SK-N-DZ (cell line): Measurements from ENCODE around the gene MPO.

Source experiments
- DNase-seq: peaks from one replicate; pipeline ENCODE4 v3.0.0-alpha.2; 2015; ENCODE audit warnings: low spot score

The MPO gene

GRCh38 chr17:58319173-58320162 is 38.7 kb upstream of the MPO start:
- DNase-seq: no peak

GRCh38 chr17:58318627-58319172 is 38.0 kb upstream of the MPO start:
- no peak for DNase-seq

DNA sequence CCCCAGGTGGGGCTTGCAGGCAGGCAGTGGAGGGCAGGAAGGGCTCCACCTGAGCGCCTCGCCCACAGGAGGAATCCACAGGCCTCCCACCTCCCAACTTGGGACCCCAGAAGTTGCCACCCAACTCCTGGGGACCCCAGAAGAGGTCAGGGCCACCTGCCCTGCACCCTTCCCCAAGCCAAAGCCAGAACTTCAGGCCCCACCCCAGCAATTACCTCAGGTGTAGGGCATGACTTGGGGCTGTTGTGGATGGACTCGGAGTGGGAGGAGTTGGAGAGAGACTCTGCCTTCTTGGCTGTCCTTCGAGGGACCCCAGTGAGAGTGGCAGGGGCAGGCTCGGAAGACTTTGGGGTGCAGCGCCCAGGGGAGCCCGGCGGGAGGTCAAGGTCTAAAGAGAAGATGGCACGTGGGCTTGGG is 37.3 kb upstream of the MPO start:
- no peak for DNase-seq

DNA sequence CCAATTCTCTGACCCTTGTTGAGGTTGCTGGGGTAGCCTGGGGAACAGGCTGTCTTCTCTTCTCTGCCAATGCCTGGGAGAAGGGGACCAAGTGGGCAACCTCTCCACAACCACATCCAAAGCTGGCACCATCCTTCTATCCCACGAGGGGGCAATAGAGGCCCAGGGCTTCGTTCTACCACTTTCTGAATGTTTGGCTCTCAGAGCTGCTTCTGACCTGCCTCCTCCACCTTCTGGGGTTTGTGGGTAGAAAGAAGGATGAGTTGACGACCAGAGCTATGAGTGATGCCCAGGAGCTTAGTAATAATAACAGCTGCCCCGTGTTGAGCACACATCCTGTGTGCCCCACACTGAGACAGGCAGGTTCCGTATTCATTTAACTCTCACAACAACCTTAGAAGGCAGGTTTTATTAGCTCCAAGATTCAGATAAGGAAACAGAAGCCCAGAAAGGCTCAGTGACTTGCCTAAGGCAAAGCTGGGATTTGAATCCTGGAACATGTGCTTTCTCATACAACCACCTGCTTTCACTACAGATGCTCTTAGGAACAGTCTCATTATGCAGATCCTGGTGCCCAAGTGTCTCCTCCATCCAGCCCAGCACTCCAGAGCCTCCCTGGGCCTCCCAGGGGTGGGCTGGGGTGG is 36.8 kb upstream of the MPO start:
- DNase-seq: peak; percentile 66

DNA sequence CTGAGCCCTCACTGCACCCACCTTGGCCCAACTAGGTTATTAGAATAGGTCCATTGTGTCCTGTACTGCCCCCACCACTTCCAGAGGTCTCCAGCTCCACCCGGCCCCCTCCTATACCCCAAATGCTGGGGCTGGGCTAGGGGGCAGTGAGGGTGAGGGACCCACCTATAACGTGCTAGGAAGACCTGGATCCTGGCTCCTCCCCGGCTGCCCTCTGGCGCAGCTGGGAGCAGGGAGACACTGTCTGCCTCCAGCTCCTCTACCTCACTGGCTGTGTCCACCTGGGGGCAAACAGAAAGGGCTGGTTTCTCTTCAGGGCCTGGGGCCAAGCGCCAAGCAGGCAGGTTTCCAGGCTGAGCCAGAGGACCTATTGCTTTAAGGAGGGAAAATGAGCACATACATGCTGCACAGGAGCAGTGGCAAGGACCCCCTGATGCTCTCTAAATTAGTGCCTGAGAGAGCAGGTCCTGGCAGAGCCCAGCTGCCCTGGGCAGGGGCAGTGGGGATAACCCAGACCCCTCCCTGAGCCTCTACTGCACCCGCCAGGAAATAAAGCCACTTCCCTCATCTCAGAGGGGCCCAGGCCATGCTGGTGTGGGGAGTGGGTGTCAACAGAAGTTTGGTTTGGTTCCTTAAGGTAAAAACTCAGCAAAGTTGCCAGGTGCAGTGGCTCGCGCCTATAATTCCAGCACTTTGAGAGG is 35.7 kb upstream of the MPO start:
- no peak for DNase-seq

- no peak for DNase-seq
Observed at GRCh38 chr17:58315750-58316149, 35.0 kb upstream of the MPO start.

DNA sequence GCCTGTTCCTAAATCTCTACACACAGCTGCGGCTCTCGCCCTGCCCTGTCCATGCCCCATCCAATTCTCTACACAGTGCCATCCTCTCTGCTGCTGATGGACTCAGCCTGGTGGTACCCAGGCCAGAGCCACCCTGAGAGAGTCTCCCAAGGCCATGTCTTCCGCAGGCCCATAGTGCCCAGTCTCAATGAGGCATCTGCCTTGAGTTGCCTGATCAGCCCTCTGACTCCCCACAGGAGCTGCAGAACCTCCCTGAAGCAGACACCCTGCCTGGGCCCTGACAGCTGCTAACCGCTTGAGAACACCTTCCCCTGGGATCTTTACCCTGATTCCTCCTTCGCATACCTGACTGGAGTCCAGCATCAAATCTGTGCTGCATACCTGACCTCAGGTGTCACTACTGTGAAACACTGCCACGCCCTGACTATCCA is 34.6 kb upstream of the MPO start:
- DNase-seq: no peak

DNA sequence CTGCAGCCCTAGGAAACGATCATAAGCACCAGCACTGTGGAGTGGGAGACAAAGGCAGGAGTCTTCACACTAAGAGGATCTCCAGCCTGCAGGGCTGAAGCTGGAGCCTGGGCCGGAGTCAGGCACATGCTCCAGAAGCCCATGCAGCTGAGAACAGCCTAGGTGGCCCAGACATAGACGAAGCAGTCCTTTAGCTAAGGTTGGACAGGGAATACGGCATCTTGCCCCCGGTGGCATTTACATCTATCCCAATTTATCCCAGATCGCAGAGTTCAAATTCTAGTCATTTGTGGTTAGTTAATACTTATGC is 33.9 kb upstream of the MPO start:
- no peak for DNase-seq

DNA sequence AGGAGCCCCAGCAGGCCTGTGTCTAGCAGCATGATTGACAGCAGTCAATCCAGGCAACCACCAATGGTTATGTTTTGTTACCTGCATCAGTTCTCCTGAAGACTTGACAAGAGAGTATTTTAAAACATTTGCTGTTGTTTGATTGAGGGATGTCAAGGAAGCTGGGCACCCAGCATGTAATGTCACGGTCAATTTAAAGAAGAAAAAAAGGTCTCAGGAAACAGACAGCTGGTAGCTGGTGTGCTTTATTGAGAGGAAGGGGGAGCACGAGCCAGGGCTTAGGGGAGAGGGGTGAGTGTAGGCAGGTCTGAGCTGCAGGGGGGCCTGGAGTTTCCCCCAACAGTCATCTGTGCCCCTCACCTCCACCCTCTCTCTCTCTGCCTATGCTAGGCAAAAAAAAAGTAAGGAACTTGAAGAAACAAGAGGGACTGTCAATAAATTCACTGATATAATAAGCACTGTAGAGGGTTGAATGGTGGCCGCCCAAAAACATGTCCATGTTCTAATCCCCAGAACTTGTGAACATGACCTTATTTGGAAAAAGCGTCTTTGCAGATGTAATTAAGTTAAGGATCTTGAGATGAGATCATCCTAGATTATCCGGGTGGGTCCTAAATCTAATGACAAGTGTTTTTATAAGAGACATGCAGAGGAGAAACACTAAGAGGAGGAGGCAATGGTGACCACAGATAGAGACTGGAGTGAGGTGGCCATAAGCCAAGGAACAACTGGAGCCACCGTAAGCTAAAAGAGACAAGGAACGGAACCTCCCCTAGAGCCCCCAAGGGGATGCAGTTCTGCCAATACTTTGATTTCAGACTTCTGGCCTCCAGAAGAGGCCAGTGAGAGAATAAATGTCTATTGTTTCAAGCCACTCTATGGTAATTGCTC is 33.3 kb upstream of the MPO start:
- peak; percentile 76 for DNase-seq

DNA sequence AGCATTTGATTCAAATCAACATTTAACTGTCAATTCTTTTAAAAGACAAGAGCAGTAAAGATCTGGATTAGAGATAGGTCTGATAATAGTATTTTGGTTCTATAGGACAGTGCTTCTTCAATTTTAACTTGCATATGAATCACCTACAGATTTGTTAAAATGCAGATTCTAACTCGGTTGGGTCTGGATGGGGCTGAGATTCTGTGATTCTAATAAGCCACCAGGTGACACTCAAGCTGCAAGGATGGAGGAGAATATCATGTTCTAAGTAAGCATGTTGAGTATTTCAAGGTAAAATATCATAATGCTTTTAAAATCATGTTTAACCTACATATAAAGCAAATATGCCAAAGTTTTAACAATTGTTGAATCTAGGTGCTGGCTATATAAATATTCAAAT is 32.1 kb upstream of the MPO start:
- no peak for DNase-seq

DNA sequence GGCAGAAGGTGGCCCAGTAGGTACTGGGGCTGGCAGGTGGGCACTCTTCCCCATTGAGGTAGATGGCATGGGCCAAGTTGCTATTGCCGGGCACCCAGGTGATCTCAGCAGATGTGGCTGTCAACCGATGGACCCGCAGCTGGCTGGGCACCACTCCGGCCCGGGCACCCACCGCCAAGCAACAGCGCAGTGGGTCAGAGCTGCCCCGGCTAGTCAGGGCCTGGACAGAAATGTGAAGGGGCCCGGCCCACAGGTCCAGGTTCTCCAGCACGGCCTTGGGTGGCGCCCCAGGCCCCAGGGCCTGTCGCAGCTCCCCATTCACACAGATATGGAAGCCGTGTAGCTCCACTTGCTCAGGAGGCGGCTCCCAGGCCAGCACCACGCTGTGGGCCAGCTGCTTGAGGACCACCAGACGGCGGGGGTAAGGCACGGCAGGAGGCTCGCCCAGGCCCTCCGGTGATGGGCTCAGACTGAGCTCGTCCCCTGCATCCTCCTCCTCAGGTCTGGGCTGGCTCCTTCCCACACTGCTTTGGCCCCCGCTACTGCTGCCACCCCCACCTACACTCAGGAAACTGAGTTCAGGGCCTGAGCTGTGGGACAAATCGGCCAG is 31.4 kb upstream of the MPO start:
- DNase-seq: no peak

DNA sequence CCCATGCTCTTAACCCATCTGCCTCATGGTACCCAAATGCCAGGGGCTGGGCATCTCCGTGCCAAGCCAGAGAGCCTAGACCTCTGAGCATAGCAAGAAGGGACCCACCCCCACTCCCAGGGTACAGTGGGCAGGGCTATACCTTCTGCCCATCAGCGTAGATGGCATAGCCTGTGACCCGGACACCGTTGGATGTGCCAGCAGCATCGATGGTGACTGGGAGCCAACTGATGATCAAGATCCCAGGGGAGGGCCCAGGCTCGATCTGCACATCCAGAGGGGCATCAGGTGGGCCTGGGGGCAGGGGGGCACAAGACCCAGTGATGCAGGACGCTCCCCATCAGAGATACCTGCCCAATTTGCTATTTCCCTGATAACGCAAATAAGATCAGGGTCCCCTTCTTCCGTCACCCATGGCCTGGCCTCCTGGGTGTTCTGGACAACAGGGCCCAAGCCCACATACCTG is 30.7 kb upstream of the MPO start:
- DNase-seq: no peak

DNA sequence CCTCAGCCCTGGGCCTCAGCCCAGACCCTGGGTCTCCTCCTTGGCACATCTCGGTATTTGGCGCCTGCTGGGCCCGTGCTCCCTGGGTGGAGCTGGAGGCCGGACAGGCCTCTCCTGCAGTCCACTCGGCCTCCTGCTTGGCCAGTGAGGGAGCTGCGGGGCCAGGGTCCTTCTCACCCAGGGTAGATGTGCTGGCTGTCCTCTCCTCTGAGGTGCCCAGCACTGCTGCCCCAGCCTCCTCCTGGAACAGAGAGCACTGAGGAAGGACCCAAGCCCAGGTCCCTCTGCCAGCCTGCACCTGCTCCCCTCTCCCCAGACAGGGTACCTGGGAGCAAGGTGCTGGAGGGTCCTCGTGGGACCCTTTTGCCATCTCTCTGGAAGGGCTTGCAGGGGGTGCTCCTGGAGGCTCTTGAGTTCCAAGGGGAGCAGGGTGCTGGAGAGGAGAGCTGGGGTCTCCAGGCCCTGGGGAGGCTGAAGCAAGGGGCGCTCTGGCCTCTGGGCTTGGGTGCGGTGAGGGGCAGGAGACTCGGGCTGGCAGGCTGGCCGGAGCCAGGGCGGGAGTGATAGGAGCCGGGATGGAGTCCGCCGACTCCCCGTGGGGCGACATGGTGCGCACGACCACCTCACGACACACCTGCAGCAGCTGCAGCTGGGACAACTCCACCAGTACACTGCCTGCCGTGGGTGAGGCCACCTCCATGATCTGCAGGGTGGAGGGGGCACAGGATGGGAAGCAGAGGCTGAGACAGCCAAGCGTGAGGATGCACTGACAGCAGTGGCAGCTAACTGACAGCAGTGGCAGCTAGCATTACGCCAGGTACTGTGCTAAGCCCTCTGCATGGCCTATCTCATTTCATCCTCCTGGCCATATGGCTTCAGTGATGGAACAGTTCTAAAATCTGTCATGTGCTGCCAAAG is 30.0 kb upstream of the MPO start:
- no peak for DNase-seq

- DNase-seq: no peak
Observed at GRCh38 chr17:58309918-58310259, 29.2 kb upstream of the MPO start.

- no peak for DNase-seq
Observed at GRCh38 chr17:58308985-58309917, 28.5 kb upstream of the MPO start.

- DNase-seq: no peak
Observed at GRCh38 chr17:58308173-58308984, 27.6 kb upstream of the MPO start.

DNA sequence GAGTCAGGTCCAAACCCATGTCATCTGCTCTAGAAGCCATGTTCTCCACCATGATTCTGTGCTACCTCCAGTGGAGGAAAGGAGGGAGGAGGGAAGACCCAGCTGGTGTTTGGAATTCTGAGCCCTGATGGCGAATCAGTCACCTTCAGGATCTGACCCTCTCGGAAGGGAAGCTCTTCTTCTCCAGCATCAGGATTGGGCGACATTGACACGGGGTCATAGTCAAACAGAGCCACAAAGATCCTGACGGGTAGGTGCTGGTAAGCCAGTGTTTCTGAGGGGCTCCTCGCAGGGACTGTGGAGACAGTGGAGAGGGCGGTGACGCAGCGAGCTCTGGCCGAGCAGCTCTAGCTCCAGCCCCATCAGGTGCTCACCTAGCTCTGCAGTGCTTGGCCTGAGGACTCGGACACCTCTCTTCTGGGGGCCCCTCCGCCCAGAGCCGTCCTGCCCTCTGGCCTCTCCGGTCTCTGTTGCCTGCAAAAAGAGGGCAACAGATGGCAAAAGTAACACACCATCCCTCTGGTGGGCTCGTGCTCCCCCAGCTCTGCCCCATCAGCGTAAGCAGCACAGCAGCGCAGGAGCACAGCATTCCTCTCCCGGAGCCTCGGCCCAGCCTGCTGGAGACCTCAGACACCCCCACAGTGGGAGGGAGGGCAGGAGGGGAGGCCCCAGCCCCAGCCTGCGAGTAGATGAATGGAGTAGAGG is 26.9 kb upstream of the MPO start:
- DNase-seq: no peak
